GM23338 (cell line): ENCODE data around the gene TP53I13. TPM values are rescaled to one million over a fixed set of nuclear protein-coding genes. Genes with fewer than 3 reads are reported as not detected.

Experiments used
- ATAC-seq: fragments of 200-7000 bp; cut with Tn5 transposase; 3 replicates; pipeline ENCODE4 v1.9.1; 2020
- DNase-seq: peaks from one replicate; pipeline ENCODE4 v3.0.0-alpha.2; 2015; ENCODE audit warnings: low spot score
- H2AFZ ChIP-seq: fragments of 200-600 bp; sonication (generic); 2 replicates; pipeline ENCODE4 v1.8.0; 2016; ENCODE audit warnings: antibody characterized with exemption, mild to moderate bottlenecking, moderate library complexity
- H3F3A ChIP-seq: fragments of 200-600 bp; sonication (generic); replicated peaks from 2 replicates; pipeline ENCODE4 v1.8.0; 2017; ENCODE audit warnings: antibody characterized with exemption, mixed run types, low read depth
- H3K27ac ChIP-seq: fragments of 200-600 bp; sonication (generic); 2 replicates; pipeline ENCODE4 v1.6.1; 2016; ENCODE audit warnings: low read depth
- H3K27me3 ChIP-seq: fragments of 200-600 bp; sonication (generic); 2 replicates; pipeline ENCODE4 v1.8.0; 2016; ENCODE audit warnings: mild to moderate bottlenecking, mixed run types, moderate library complexity; ENCODE audit not compliant: insufficient read depth
- H3K36me3 ChIP-seq: fragments of 200-600 bp; sonication (generic); 2 replicates; pipeline ENCODE4 v1.8.0; 2016; ENCODE audit warnings: mild to moderate bottlenecking; ENCODE audit not compliant: insufficient read depth
- H3K4me1 ChIP-seq: fragments of 200-600 bp; sonication (generic); 2 replicates; pipeline ENCODE4 v1.8.0; 2016; ENCODE audit warnings: mild to moderate bottlenecking, moderate library complexity; ENCODE audit not compliant: insufficient read depth
- H3K4me2 ChIP-seq: fragments of 200-600 bp; sonication (generic); 2 replicates; pipeline ENCODE4 v1.7.1; 2017; ENCODE audit warnings: mixed run types
- H3K4me3 ChIP-seq: fragments of 200-600 bp; sonication (generic); 2 replicates; pipeline ENCODE4 v1.6.1; 2016; ENCODE audit warnings: mixed run types
- H3K79me2 ChIP-seq: fragments of 200-600 bp; sonication (generic); replicated peaks from 2 replicates; pipeline ENCODE4 v1.8.0; 2017; ENCODE audit warnings: mild to moderate bottlenecking; ENCODE audit not compliant: insufficient read depth
- H3K9me2 ChIP-seq: fragments of 200-600 bp; sonication (generic); 2 replicates; pipeline ENCODE4 v1.8.0; 2017; ENCODE audit not compliant: insufficient read depth
- H4K20me1 ChIP-seq: fragments of 200-600 bp; sonication (generic); replicated peaks from 2 replicates; pipeline ENCODE4 v1.8.0; 2017; ENCODE audit warnings: mild to moderate bottlenecking; ENCODE audit not compliant: insufficient read depth
- H3K27ac Mint-ChIP-seq: 2 replicates; pipeline ENCODE4 v1.8.0; 2020; ENCODE audit warnings: inconsistent platforms, mild to moderate bottlenecking, moderate library complexity, mixed read lengths
- H3K27me3 Mint-ChIP-seq: 3 replicates; pipeline ENCODE4 v1.8.0; 2022; ENCODE audit warnings: low read depth, mild to moderate bottlenecking, moderate library complexity, mixed read lengths, inconsistent platforms; ENCODE audit not compliant: insufficient read depth, poor library complexity
- H3K36me3 Mint-ChIP-seq: 3 replicates; pipeline ENCODE4 v1.8.0; 2021; ENCODE audit warnings: low read depth, mild to moderate bottlenecking, inconsistent platforms, moderate library complexity, mixed read lengths
- H3K4me1 Mint-ChIP-seq: 3 replicates; pipeline ENCODE4 v1.8.0; 2020; ENCODE audit warnings: mild to moderate bottlenecking, inconsistent platforms, mixed read lengths
- H3K4me3 Mint-ChIP-seq: 3 replicates; pipeline ENCODE4 v1.8.0; 2021; ENCODE audit warnings: moderate library complexity, mild to moderate bottlenecking, inconsistent platforms, mixed read lengths
- H3K9me3 Mint-ChIP-seq: 3 replicates; pipeline ENCODE4 v1.8.0; 2020; ENCODE audit warnings: moderate library complexity, mild to moderate bottlenecking, inconsistent platforms, mixed read lengths
- CTCF ChIP-seq, 2 experiments: fragments of 200-600 bp in 1 of 2; sonication (generic) in 1 of 2; conservative IDR thresholded peaks; 2 replicates each; pipeline versions ENCODE4 v1.5.1 to v1.6.1; 2016 to 2017; ENCODE audit warnings: antibody characterized with exemption in 2 of 2, low read depth in 2 of 2, mild to moderate bottlenecking in 2 of 2, moderate library complexity in 1 of 2
- REST ChIP-seq: IDR thresholded peaks from one replicate; pipeline ENCODE4 v1.6.1; 2018; ENCODE audit warnings: antibody characterized with exemption; ENCODE audit not compliant: unreplicated experiment
- ZNF114 ChIP-seq: fragments of 250-450 bp; sonication (Bioruptor Pico); IDR thresholded peaks from 2 replicates; pipeline ENCODE4 v1.5.0; 2020; ENCODE audit warnings: mild to moderate bottlenecking, moderate library complexity
- ZNF331 ChIP-seq: fragments of 250-450 bp; sonication (Bioruptor Pico); IDR thresholded peaks from 2 replicates; pipeline ENCODE4 v1.5.0; 2020; ENCODE audit warnings: low read depth, mild to moderate bottlenecking, moderate library complexity
- polyA plus RNA-seq: library from polyadenylated mRNA; unstranded; fragments of >200 nt; fragmentation: Nextera tagmentation; extraction: Ambion mirVana; gene quantifications from 2 replicates; pipeline ENCODE4 v1.2.1, GENCODE V29; 2016
- total RNA-seq: library from RNA; depleted of rRNA; stranded (reverse); fragments of >200 nt; shearing (Covaris generic); gene quantifications from 2 replicates; pipeline ENCODE4 v1.2.3, GENCODE V29; 2014

TP53I13 gene
- total and polyA plus RNA-seq, 2 experiments from 2014 or later: 21.0 to 38.9 TPM

- H3K4me2 ChIP-seq: no peak overlapping the region
- H2AFZ ChIP-seq: no peak overlapping the region
- H3K9me3 Mint-ChIP-seq: no peaks in the 10 kb centered on the region
- ATAC-seq (no peak), DNase-seq (no peak)
- TF ChIP-seq REST (no peak), ZNF114 (CRISPR knock-in tag) (no peak), ZNF331 (no peak)
- peaks cover 28% of the 10 kb centered on the region for H3K36me3 Mint-ChIP-seq
- H3K27me3 Mint-ChIP-seq: peaks cover 6% of the 10 kb centered on the region
- peaks cover 33% of the 10 kb centered on the region for H3K79me2 ChIP-seq
- no peaks in the 10 kb centered on the region for H3K9me2 ChIP-seq
- no peak overlapping the region for H3K27ac ChIP-seq
- H4K20me1 ChIP-seq: peaks cover 11% of the 10 kb centered on the region; the same call in 1 of the 2 replicates
- no peak overlapping the region for H3K4me3 Mint-ChIP-seq
- H3K27me3 ChIP-seq: no peaks in the 10 kb centered on the region
- H3K4me1 Mint-ChIP-seq: peaks cover 37% of the 10 kb centered on the region
- no peak overlapping the region for H3K4me3 ChIP-seq
- no peak overlapping the region for H3K27ac Mint-ChIP-seq
- H3F3A ChIP-seq: 0 out of 2 replicates have a peak, but pooled peaks cover 9% of the 10 kb centered on the region
- H3K4me1 ChIP-seq: peaks cover 26% of the 10 kb centered on the region; the same call in 1 of the 2 replicates
- no peaks in the 10 kb centered on the region for H3K36me3 ChIP-seq
These were observed 14.3 kb downstream of the TP53I13 start for GRCh38 chr17:29582772-29583171.

GRCh38 chr17:29583324-29584248, 15.1 kb downstream of the TP53I13 start:
- Histone ChIP-seq H2AFZ (no peak overlapping the region), H3F3A (peaks cover 15% of the 10 kb centered on the region; the same call in 1 of the 2 replicates), H3K4me2 (no peak overlapping the region), H3K9me2 (no peaks in the 10 kb centered on the region), H3K27me3 (no peaks in the 10 kb centered on the region), H4K20me1 (peaks cover 18% of the 10 kb centered on the region), H3K36me3 (no peaks in the 10 kb centered on the region), H3K4me3 (no peak overlapping the region), H3K27ac (no peak overlapping the region), H3K79me2 (peaks cover 41% of the 10 kb centered on the region), H3K4me1 (peaks cover 32% of the 10 kb centered on the region)
- Mint-ChIP-seq H3K27me3 (peaks cover 12% of the 10 kb centered on the region), H3K4me1 (peaks cover 39% of the 10 kb centered on the region), H3K9me3 (no peaks in the 10 kb centered on the region), H3K36me3 (peaks cover 28% of the 10 kb centered on the region), H3K4me3 (no peak overlapping the region), H3K27ac (peak overlapping the region; percentile 52; the same call in 1 of the 2 replicates)
- DNase-seq (no peak), ATAC-seq (no peak)
- TF ChIP-seq CTCF (conservative IDR thresholded peaks at IDR 0.05; ENCODE audit: low read depth in 2 of 2) (no peak), ZNF331 (peak; percentile 64)
